Fibroblast of pulmonary artery (primary cell): ENCODE data around the gene MICAL2.

Source experiments
- DNase-seq: peaks from one replicate; pipeline ENCODE4 v3.0.0-alpha.2; 2010; ENCODE audit warnings: low read depth
- H3K4me3 ChIP-seq: replicated peaks from 2 replicates; pipeline ENCODE4 v1.5.1; 2011; ENCODE audit warnings: low read depth, mild to moderate bottlenecking, control low read depth, low read length, moderate library complexity
- CTCF ChIP-seq: IDR thresholded peaks from 2 replicates; pipeline ENCODE4 v1.5.1; 2011; ENCODE audit warnings: mild to moderate bottlenecking, control low read depth, low read length, inconsistent platforms; ENCODE audit errors: missing control alignments

Gene MICAL2

DNA sequence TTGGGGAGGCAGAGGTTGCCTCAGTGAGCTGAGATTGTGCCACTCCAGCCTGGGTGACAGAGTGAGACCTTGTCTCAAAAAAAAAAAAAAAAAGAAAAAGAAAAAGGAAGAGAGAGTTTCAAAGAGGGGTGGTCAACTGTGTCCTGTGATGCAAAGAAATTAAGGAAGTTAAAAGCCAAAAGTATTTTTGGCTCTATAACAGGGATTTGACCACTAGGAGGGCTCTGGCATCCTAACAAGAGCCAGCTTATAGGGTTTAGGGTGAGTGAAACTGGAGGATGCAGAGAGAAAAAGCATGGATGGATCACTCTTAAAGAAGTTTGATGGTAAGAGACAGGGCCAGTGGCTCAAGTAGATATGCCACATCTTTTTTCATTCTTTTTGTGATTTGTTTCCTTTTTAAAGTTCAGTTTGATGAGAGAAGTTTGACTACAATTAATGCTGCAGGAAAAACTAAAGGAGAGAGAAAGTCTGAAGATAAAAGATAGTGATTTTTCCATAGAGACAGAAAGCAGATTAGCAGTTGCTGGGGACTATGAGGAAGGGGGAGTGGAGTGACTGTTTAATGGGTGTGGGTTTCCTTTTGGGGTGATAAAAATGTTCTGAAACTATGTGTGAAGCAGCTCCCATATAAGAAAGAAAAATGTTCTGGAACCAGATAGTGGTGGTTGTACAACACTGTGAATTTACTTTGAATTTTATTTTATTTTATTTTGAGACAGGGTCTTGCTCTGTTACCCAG lies 11.1 kb upstream of the MICAL2 start:
- peak; percentile 24 for TF ChIP-seq CTCF
- H3K4me3 ChIP-seq = no peak overlapping the region
- no peak for DNase-seq

GRCh38 chr11:12100429-12100828 lies 10.0 kb upstream of the MICAL2 start:
- no peak for TF ChIP-seq CTCF
- H3K4me3 ChIP-seq = no peak overlapping the region
- DNase-seq = no peak

DNA sequence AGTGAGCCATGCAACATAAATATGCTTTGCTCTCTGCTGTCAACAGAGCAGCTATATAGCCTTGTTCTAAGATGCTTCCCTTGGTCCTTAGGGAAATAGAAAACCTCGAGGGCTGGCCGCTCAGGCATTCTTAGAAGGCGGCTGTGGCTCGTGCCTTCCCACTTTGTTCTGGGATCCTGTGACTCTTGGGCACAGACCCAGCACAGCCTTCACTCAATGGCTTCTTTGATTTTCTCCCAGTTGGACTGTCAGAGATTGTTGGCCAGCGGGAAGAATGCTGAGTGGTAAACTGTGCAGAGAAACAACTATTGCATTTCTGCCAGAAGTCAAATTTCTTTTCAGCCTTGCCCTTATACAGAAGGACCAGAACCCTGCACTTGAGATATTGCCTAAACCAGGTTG lies 9.5 kb upstream of the MICAL2 start:
- TF ChIP-seq CTCF = no peak
- no peak for DNase-seq
- no peak overlapping the region for H3K4me3 ChIP-seq

GRCh38 chr11:12101318-12101717 lies 9.1 kb upstream of the MICAL2 start:
- no peak for DNase-seq
- no peak overlapping the region for H3K4me3 ChIP-seq
- no peak for TF ChIP-seq CTCF

- H3K4me3 ChIP-seq = no peak overlapping the region
- DNase-seq = no peak
- TF ChIP-seq CTCF = peak; percentile 9
Measured at GRCh38 chr11:12102588-12103410, 7.6 kb upstream of the MICAL2 start.

GRCh38 chr11:12103411-12104225 lies 6.8 kb upstream of the MICAL2 start:
- DNase-seq = no peak
- no peak overlapping the region for H3K4me3 ChIP-seq
- TF ChIP-seq CTCF = no peak
